Activated T-cell treated with anti-CD3 and anti-CD28 coated beads for 24 hours (primary cell): ENCODE results near the gene DUS3L.
"Not testable (repeated sequence)": the region's sequence is repeated elsewhere in the genome, so short reads cannot be mapped to it uniquely, and the experiment has no call there.

Experiments
- DNase-seq: peaks from one replicate; pipeline ENCODE4 v3.0.0-alpha.2; 2020; ENCODE audit warnings: low read depth

The DUS3L gene

DNA sequence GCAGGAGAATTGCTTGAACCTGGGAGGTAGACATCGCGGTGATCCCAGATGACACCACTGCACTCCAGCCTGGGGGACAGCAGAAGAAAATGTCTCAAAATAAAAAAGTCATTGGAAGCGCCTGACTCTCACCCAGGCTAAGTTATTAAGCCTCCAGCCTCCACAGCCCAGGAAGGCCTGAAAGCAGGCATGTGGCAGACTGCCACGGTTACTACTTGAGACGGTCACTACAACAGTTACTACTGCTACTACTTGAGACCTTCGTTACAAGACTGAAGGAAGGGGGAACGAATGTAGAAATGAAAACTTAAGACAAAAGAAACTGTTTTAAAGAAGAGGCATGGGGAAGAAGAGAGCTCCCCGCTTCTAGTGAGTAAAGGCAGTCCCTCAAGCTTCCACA, 16.0 kb downstream of the DUS3L start:
- DNase-seq: no peak

DNA sequence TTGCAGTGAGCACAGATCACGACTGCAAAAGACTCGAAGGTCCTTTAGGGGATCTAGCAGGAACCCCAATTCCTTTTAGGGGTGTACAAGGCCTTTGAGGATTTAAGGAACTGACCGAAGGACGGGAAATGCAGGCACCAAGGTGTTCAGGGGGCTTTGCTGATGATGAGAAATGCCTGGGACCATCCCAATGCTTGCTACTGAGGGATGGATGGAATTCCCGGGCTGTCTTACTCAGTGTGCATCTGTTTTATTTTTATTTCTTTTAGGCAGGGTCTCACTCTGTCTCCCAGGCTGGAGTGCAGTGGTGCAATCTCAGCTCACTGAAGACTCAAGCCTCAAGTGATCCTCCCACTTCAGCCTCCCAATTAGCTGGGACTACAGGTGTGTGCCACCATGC, 17.7 kb downstream of the DUS3L start:
- no peak for DNase-seq

DNA sequence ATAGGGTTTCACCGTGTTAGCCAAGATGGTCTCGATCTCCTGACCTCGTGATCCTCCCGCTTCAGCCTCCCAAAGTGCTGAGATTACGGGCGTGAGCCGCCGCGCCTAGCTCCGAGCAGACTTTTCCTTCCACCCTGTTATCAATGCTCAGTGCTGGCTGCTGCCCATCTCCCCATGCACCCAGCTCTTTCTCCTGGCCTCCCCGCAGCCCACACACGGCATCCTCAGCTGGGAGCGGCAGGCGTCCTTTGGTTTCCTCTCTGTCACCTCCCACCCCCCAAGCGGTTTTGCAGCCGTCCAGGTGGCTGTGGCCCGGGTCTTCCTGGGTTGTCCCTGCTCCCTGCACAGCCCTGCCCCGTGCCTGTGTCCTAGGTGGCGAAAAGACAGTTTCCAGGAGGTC, 18.5 kb downstream of the DUS3L start:
- DNase-seq: no peak

DNA sequence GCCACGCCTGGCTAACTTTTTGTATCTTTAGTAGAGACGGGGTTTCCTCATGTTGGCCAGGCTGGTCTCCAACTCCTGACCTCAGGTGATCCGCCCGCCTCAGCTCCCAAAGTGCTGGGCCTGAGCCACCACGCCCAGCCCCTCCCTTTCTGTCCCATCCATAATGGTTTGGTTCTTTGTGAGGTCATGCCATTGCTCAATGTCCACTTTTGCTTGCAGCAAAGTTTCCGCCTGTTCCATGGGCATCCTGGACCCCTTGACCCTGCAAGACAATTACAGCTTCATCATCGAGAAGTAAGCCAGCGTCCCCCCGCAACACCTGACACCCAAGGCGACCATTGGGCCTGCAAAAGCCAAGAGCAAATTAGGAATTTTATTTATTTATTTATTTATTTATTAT, 23.0 kb downstream of the DUS3L start:
- no peak for DNase-seq

DNA sequence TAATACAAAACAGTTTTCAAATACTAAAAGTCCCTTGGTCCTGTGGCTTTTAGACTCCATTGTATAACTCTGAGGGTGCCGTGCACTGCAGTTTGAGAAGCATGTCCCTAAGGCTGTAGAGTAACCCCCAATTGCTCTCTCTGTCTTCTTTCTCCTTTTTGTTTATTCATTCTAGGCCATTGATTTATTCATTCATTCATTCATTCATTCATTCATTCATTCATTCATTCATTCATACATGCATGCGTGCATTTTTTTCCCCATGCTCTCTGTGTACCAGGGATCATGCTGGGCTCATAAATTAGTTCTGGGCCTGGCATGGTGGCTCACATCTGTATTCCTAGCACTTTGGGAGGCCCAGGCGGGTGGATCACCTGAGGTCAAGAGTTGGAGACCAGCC, 25.7 kb downstream of the DUS3L start:
- no peak for DNase-seq

DNA sequence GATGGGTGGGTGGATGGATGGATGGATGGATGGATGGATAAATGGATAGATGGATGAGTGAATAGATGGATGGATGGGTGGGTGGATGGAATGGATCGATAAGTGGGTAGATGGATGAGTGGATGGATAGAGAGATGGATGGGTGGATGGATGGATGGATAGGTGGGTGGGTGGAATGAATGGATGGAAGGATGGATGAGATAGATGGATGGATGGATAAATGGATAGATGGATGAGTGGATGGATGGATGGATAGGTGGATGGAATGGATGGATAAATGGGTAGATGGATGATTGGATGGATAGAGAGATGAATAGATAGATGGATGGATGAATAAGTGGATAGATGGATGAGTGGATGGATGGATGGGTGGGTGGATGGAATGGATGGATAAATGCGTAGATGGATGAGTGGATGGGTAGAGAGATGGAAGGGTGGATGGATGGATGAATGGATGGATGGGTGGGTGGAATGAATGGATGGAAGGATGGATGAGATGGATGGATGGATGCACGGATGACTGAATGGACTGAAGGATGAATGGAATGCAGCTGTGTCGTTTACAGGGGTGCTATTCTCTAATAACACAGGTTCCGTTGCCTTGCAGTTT, 28.2 kb downstream of the DUS3L start:
- DNase-seq: no peak

DNA sequence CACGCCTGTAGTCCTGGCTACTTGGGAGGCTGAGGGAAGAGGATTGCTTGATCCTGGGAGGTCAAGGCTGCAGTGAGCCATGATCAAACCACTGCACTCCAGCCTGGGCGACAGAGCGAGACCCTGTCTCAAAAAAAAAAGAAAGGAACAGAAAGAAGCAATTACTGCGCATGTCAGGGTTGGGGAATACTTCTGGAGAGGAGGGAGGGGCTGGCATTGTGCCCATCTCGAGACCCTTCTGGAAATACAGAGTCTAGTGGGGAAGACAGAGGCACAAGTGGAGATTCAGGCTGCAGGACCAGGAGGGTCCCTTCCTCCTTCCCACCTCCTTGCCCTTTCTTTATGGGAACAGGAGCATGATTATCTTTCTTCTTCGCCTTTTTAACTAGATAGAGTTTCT, 37.2 kb downstream of the DUS3L start:
- DNase-seq: no peak

DNA sequence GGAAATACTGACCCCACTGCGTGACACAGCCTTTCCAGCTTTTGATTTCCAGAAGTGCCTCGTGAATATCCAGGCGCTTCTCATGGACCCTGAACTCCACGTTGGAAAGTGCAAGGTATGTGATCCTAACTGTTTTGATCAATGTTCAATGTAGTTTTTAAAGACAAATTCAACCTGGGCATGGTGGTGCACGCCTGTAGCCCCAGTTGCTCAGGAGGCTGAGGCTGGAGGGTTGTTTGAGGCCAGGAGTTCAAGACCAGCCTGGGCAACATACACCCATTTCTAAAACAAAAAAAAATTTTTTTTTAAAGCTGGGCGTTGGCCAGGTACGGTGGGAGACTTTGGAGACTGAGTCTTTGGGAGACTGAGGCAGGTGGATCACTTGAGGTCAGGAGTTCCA, 39.3 kb downstream of the DUS3L start:
- no peak for DNase-seq

DNA sequence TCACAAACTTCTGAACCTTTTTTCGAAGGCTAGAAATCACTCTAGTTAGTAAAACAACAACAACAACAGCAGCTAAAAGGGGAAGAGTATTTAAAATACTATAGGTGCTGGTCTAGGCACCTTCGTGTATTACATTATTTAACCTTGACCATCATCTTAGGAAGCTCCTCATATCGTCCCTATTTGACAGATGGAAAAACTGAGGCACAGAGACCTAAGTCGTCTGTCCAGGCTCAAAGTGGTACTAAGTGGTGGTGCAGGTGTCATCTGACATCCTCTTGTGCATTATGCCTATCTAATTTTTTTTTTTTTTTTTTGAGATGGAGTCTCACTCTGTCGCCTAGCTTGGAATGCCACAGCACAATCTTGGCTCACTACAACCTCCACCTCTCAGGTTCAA, 41.5 kb downstream of the DUS3L start:
- DNase-seq: no peak

DNA sequence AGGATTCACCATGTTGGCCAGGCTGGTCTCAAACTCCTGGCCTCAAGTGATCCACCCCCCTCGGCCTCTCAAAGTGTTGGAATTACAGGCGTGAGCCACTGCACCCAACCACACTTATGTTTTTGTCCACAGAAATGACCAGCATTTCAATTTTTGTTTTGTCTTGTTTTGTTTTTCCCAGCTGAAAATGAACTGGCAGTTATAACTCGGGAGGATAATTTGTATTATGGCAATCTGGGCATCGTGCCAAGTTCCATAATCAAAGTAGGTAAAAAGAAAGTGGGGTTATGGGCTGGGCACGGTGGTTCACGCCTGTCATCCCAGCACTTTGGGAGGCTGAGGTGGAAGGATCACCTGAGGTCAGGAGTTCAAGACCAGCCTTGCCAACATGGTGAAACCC, 42.0 kb downstream of the DUS3L start:
- not testable (repeated sequence) for DNase-seq

DNA sequence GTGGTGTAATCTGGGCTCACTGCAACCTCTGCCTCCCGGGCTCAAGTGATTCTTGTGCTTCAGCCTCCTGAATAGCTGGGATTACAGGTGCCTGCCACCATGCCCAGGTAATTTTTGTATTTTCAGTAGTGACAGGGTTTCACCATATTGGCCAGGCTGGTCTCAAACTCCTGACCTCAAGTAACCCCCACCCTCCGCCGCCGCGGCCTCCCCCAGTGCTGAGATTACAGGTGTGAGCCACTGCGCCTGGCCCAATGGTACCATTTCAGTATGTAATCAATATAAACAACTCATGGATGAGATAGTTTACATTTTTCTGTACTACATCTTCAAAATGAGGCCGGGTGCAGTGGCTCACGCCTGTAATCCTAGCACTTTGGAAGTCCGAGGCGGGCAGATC, 46.0 kb downstream of the DUS3L start:
- not testable (repeated sequence) for DNase-seq

DNA sequence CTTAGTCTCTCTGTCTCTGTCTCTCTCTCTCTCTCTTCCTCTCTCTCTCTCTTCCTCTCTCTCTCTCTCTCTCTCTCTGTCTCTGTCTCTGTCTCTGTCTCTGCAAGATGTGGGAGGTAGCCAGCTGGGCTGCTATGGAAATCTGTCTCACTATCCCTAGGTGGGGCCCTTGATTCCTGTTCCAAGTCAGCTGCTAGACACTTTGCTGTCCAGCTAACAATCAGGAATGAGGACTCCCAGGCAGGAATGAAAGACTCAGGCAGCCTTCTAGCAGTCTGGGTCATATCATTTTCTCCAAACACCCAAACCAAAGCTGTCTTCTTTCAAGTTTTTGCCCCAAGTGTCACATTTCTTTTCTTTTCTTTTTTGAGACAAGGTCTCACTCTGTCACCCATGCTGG, 47.3 kb downstream of the DUS3L start:
- no peak for DNase-seq

DNA sequence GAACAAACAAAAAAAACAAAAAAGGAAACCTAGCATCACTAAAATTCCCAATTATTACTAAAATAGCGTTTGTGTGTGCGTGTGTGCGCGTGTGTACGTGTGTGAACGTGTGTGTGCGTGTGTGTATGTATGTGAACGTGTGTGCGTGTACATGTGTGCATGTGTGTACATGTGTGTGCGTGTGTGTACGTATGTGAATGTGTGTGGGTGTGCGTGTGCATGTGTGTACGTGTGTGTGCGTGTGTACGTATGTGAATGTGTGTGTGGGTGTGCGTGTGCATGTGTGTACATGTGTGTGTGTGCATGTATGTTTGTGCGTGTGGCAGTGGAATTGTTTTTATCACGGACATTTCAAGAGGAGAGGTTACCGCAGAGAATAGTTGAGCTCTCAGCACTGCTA, 48.9 kb downstream of the DUS3L start:
- no peak for DNase-seq

DNA sequence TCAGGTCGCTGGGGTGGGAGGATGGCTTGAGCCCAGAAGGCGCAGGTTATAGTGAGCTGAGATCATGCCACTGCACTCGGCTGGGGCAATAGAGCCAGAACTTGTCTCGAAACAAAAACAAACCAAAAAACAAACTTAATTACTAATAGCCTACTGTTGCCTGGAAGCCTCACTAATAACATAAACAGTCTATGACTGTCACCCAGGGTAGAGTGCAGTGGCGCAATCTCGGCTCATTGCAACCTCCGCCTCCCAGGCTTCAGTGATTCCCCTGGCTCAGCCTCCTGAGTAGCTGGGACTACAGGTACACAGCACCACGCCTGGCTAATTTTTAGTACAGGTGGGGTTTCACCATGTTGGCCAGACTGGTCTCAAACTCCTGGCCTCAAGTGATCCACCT, 52.5 kb downstream of the DUS3L start:
- DNase-seq: no peak
